CD14-positive monocyte (primary cell): ENCODE results near the gene GJA5. TPM values are rescaled to one million over a fixed set of nuclear protein-coding genes. Genes with fewer than 3 reads are reported as not detected.

Experiments
- DNase-seq, 3 donors: peaks; one replicate each; pipeline ENCODE4 v3.0.0-alpha.2; 2011 to 2022
- H2AFZ ChIP-seq: 2 replicates; pipeline ENCODE4 v1.6.0; 2012; ENCODE audit warnings: mild to moderate bottlenecking, low read depth, low read length, inconsistent platforms; ENCODE audit not compliant: insufficient read depth, poor library complexity, severe bottlenecking
- H3K27ac ChIP-seq, 2 donors: 1 replicate in 1 of 2; 2 replicates in 1 of 2; pipeline ENCODE4 v1.5.1; 2012 to 2013; ENCODE audit warnings: low read length in 2 of 2, control low read depth in 1 of 2, inconsistent platforms in 1 of 2, low read depth in 1 of 2, mild to moderate bottlenecking in 1 of 2
- H3K27me3 ChIP-seq, 2 donors: one replicate each; pipeline versions ENCODE4 v1.6.0 to v1.6.1; 2011 to 2013; ENCODE audit warnings: low read length in 2 of 2; ENCODE audit not compliant: control insufficient read depth in 2 of 2, insufficient read depth in 2 of 2
- H3K36me3 ChIP-seq, 2 donors: replicated peaks in 1 of 2; 1 replicate in 1 of 2; 2 replicates in 1 of 2; pipeline versions ENCODE4 v1.5.1 to v1.6.1; 2012 to 2013; ENCODE audit warnings: low read length in 2 of 2, control low read depth in 1 of 2, inconsistent platforms in 1 of 2, mild to moderate bottlenecking in 1 of 2; ENCODE audit not compliant: insufficient read depth in 2 of 2, control insufficient read depth in 1 of 2
- H3K4me1 ChIP-seq, 2 donors: 1 replicate in 1 of 2; 2 replicates in 1 of 2; pipeline versions ENCODE4 v1.5.1 to v1.6.1; 2012 to 2013; ENCODE audit warnings: low read length in 2 of 2, control low read depth in 1 of 2, inconsistent platforms in 1 of 2, mild to moderate bottlenecking in 1 of 2, moderate library complexity in 1 of 2; ENCODE audit not compliant: insufficient read depth in 2 of 2, control insufficient read depth in 1 of 2
- H3K4me2 ChIP-seq: replicated peaks from 2 replicates; pipeline ENCODE3; 2012; ENCODE audit warnings: low read length, moderate library complexity, mild to moderate bottlenecking; ENCODE audit not compliant: poor library complexity, severe bottlenecking; ENCODE audit errors: extremely low read depth
- H3K4me3 ChIP-seq, 3 experiments: fragments of 200-600 bp in 1 of 3; sonication (generic) in 1 of 3; replicated peaks in 1 of 3; 1 replicate in 2 of 3; 2 replicates in 1 of 3; pipeline ENCODE4 v1.5.1; 2011 to 2013; ENCODE audit warnings: low read length in 3 of 3, mild to moderate bottlenecking in 3 of 3, control low read depth in 2 of 3, low read depth in 2 of 3, inconsistent platforms in 1 of 3, moderate library complexity in 1 of 3
- H3K79me2 ChIP-seq: 2 replicates; pipeline ENCODE4 v1.6.0; 2012; ENCODE audit warnings: mild to moderate bottlenecking, control low read depth, inconsistent platforms, low read length, moderate library complexity; ENCODE audit not compliant: insufficient read depth
- H3K9ac ChIP-seq: 2 replicates; pipeline ENCODE4 v1.6.0; 2017; ENCODE audit warnings: low read length, mild to moderate bottlenecking; ENCODE audit not compliant: insufficient read depth, poor library complexity, severe bottlenecking
- H3K9me3 ChIP-seq, 2 donors: replicated peaks in 1 of 2; 1 replicate in 1 of 2; 2 replicates in 1 of 2; pipeline versions ENCODE4 v1.5.1 to v1.6.1; 2012 to 2013; ENCODE audit warnings: low read length in 2 of 2, control low read depth in 1 of 2; ENCODE audit not compliant: control insufficient read depth in 1 of 2, insufficient read depth in 1 of 2
- H4K20me1 ChIP-seq: 2 replicates; pipeline ENCODE4 v1.6.0; 2012; ENCODE audit warnings: mild to moderate bottlenecking, low read length, control low read depth, moderate library complexity; ENCODE audit not compliant: insufficient read depth
- H3K27ac Mint-ChIP-seq, 7 donors: one replicate each; pipeline ENCODE4 v1.8.0; 2020; ENCODE audit warnings: mild to moderate bottlenecking in 7 of 7, mixed read lengths in 7 of 7, moderate library complexity in 6 of 7, inconsistent platforms in 2 of 7
- H3K27me3 Mint-ChIP-seq, 3 donors: one replicate each; pipeline ENCODE4 v1.8.0; 2021 to 2022; ENCODE audit warnings: low read depth in 3 of 3, mild to moderate bottlenecking in 3 of 3, mixed read lengths in 3 of 3, moderate library complexity in 3 of 3, inconsistent platforms in 1 of 3
- H3K36me3 Mint-ChIP-seq, 2 donors: one replicate each; pipeline ENCODE4 v1.8.0; 2020; ENCODE audit warnings: mixed read lengths in 2 of 2, inconsistent platforms in 1 of 2, mild to moderate bottlenecking in 1 of 2
- H3K4me1 Mint-ChIP-seq: one replicate; pipeline ENCODE4 v1.8.0; 2020; ENCODE audit warnings: mild to moderate bottlenecking, mixed read lengths
- H3K4me3 Mint-ChIP-seq, 2 donors: one replicate each; pipeline ENCODE4 v1.8.0; 2020; ENCODE audit warnings: mild to moderate bottlenecking in 2 of 2, mixed read lengths in 2 of 2, moderate library complexity in 1 of 2
- H3K9me3 Mint-ChIP-seq, 7 donors: one replicate each; pipeline ENCODE4 v1.8.0; 2020 to 2022; ENCODE audit warnings: mixed read lengths in 7 of 7, mild to moderate bottlenecking in 6 of 7, moderate library complexity in 6 of 7, inconsistent platforms in 2 of 7
- CTCF ChIP-seq: fragments of 200-600 bp; IDR thresholded peaks from one replicate; pipeline ENCODE4 v1.8.0; 2022; ENCODE audit warnings: antibody characterized with exemption, mild to moderate bottlenecking
- WGBS: methylation state at CpG from one replicate; pipeline ENCODE4 v1.1.5; 2013; ENCODE audit warnings: missing lambda C conversion rate; ENCODE audit not compliant: insufficient coverage; 5-methylcytosine and 5-hydroxymethylcytosine counted together
- intact Hi-C, 2 donors: fragments of 100-400 bp; cut with micrococcal nuclease; formaldehyde crosslinking; loops; one replicate each; pipeline versions ENCODE4 v1.15.0 to v1.15.1; 2023
- polyA plus RNA-seq, 3 donors: library from polyadenylated mRNA; depleted of rRNA in 1 of 3; unstranded in 2 of 3; stranded (reverse) in 1 of 3; fragments of 300-500 nt in 2 of 3; fragments of >200 nt in 1 of 3; fragmentation: Illumina TruSeq in 2 of 3; gene quantifications; 1 replicate in 2 of 3; 2 replicates in 1 of 3; pipeline ENCODE4 v1.2.3, GENCODE V29; 2012 to 2021

The GJA5 gene
- polyA plus RNA-seq, 3 donors = not detected

- intact Hi-C loops = no loop called here
- H3K27me3 ChIP-seq = no peaks in the 10 kb centered on the region
- no peak overlapping the region for H3K4me3 ChIP-seq
- Mint-ChIP-seq H3K36me3 (no peaks in the 10 kb centered on the region), H3K27ac (no peak overlapping the region), H3K4me3 (no peak overlapping the region), H3K27me3 (peaks cover 0 to 9% (median 2%) of the 10 kb centered on the region in 3 donors), H3K4me1 (peaks cover 11% of the 10 kb centered on the region), H3K9me3 (peaks cover 0 to 2% (median 0%) of the 10 kb centered on the region in 7 donors)
- H3K79me2 ChIP-seq = no peaks in the 10 kb centered on the region
- 94% methylated on average over 2 of the region's 2 CpGs for WGBS
- H2AFZ ChIP-seq = no peak overlapping the region
- no peak for DNase-seq
- H3K4me2 ChIP-seq = no peak overlapping the region
- H3K4me1 ChIP-seq = peaks cover 4 to 12% of the 10 kb centered on the region in 2 donors
- no peaks in the 10 kb centered on the region for H3K9me3 ChIP-seq
- H3K9ac ChIP-seq = no peak overlapping the region
- no peaks in the 10 kb centered on the region for H3K36me3 ChIP-seq
- TF ChIP-seq CTCF = no peak
- H4K20me1 ChIP-seq = no peaks in the 10 kb centered on the region
- no peak overlapping the region for H3K27ac ChIP-seq
Observed at GRCh38 chr1:147722124-147722523, 38.3 kb downstream of the GJA5 start.

GRCh38 chr1:147721716-147722115 lies 38.7 kb downstream of the GJA5 start:
- H3K4me1 ChIP-seq = peaks cover 4 to 13% of the 10 kb centered on the region in 2 donors
- no peaks in the 10 kb centered on the region for H3K27me3 ChIP-seq
- WGBS = no CpG with 5 or more reads among the region's 1 CpG
- intact Hi-C loops = no loop called here
- H3K9ac ChIP-seq = no peak overlapping the region
- Mint-ChIP-seq H3K36me3 (no peaks in the 10 kb centered on the region), H3K4me3 (no peak overlapping the region), H3K27me3 (peaks cover 0 to 9% (median 2%) of the 10 kb centered on the region in 3 donors), H3K4me1 (peaks cover 11% of the 10 kb centered on the region), H3K27ac (no peak overlapping the region), H3K9me3 (peaks cover 0 to 2% (median 0%) of the 10 kb centered on the region in 7 donors)
- no peaks in the 10 kb centered on the region for H3K9me3 ChIP-seq
- no peak for TF ChIP-seq CTCF
- no peak overlapping the region for H2AFZ ChIP-seq
- H3K79me2 ChIP-seq = no peaks in the 10 kb centered on the region
- no peak for DNase-seq
- H3K4me3 ChIP-seq = no peak overlapping the region
- H3K27ac ChIP-seq = no peak overlapping the region
- no peak overlapping the region for H3K4me2 ChIP-seq
- no peaks in the 10 kb centered on the region for H3K36me3 ChIP-seq
- no peaks in the 10 kb centered on the region for H4K20me1 ChIP-seq
